ENCODE results near the gene NFKBIE. TPM values are rescaled to one million over a fixed set of nuclear protein-coding genes. Genes with fewer than 3 reads are reported as not detected.

The NFKBIE gene
- total RNA-seq, 2 donors from 2014 or later: 18.9 to 68.6 TPM

GRCh38 chr6:44297063-44298038, 32.0 kb upstream of the NFKBIE start:
- ATAC-seq (peak; percentile 67), DNase-seq (peak in 2 of 4 donors; percentile 16 to 49)
- Histone ChIP-seq H3K36me3 (replicated peaks in 1 of 2; ENCODE audit: insufficient read depth in 1 of 2, low read depth in 2 of 2) (peaks cover 0 to 12% of the 10 kb centered on the region in 2 donors), H3K27ac (no peak overlapping the region), H3K27me3 (peaks cover 0 to 13% of the 10 kb centered on the region in 2 donors), H3K4me1 (peaks cover 17% of the 10 kb centered on the region), H3K4me3 (no peak overlapping the region), H3K9me3 (no peaks in the 10 kb centered on the region)
- 0 to 3% methylated on average over 6 to 80 of the region's 86 CpGs for WGBS, 2 donors
- TF ChIP-seq CTCF (IDR thresholded peaks at IDR 0.05) (no peak), POLR2A (IDR thresholded peaks at IDR 0.05) (peak in 1 of 3 donors; percentile 7)
- intact Hi-C loops (cut with DNase I): no loop called here

- Histone ChIP-seq H3K4me1 (peaks cover 18% of the 10 kb centered on the region), H3K27me3 (peaks cover 0 to 13% of the 10 kb centered on the region in 2 donors), H3K9me3 (no peaks in the 10 kb centered on the region), H3K4me3 (no peak overlapping the region), H3K27ac (no peak overlapping the region), H3K36me3 (replicated peaks in 1 of 2; ENCODE audit: insufficient read depth in 1 of 2, low read depth in 2 of 2) (peaks cover 0 to under 1% of the 10 kb centered on the region in 2 donors)
- intact Hi-C loops (cut with DNase I): no loop called here
- no peak for DNase-seq
- no peak for ATAC-seq
- TF ChIP-seq CTCF (IDR thresholded peaks at IDR 0.05) (no peak), POLR2A (IDR thresholded peaks at IDR 0.05) (no peak)
- 29 to 48% methylated on average over 3 to 7 of the region's 7 CpGs for WGBS, 2 donors
Measured at GRCh38 chr6:44294832-44295791, 29.8 kb upstream of the NFKBIE start.

- intact Hi-C loops (cut with DNase I): no loop called here
- H3K9me3 ChIP-seq: no peaks in the 10 kb centered on the region
- H3K36me3 ChIP-seq (replicated peaks in 1 of 2; ENCODE audit: insufficient read depth in 1 of 2, low read depth in 2 of 2): no peaks in the 10 kb centered on the region
- ATAC-seq (no peak), DNase-seq (no peak)
- H3K4me1 ChIP-seq: peaks cover 20% of the 10 kb centered on the region
- no peak overlapping the region for H3K4me3 ChIP-seq
- no peak overlapping the region for H3K27ac ChIP-seq
- TF ChIP-seq POLR2A (IDR thresholded peaks at IDR 0.05): no peak
- no peak for TF ChIP-seq CTCF (IDR thresholded peaks at IDR 0.05)
- H3K27me3 ChIP-seq: peaks cover 0 to 13% of the 10 kb centered on the region in 2 donors
- WGBS, 2 donors: 57 to 69% methylated on average over 4 of the region's 4 CpGs
Measured at GRCh38 chr6:44292661-44293365, 27.5 kb upstream of the NFKBIE start.

GRCh38 chr6:44291841-44292240, 26.5 kb upstream of the NFKBIE start:
- intact Hi-C loops (cut with DNase I): no loop called here
- peaks cover 0 to 7% of the 10 kb centered on the region in 2 donors for H3K27me3 ChIP-seq

More at GRCh38 chr6:44291841-44292240, 26.5 kb upstream of the NFKBIE start:
- Histone ChIP-seq H3K36me3 (replicated peaks in 1 of 2; ENCODE audit: insufficient read depth in 1 of 2, low read depth in 2 of 2) (no peaks in the 10 kb centered on the region), H3K27ac (no peak overlapping the region), H3K4me3 (no peak overlapping the region), H3K4me1 (peaks cover 10% of the 10 kb centered on the region), H3K9me3 (no peaks in the 10 kb centered on the region)
- DNase-seq: no peak
- TF ChIP-seq POLR2A (IDR thresholded peaks at IDR 0.05): no peak
- no peak for TF ChIP-seq CTCF (IDR thresholded peaks at IDR 0.05)
- ATAC-seq: no peak
- WGBS, 2 donors: 58 to 62% methylated on average over 4 of the region's 4 CpGs
